GM06990 (cell line): Measurements from ENCODE around the gene KCTD21.
"Not testable (repeated sequence)": the region's sequence is repeated elsewhere in the genome, so short reads cannot be mapped to it uniquely, and the experiment has no call there.

ENCODE experiments used
- DNase-seq: peaks from one replicate; pipeline ENCODE4 v3.0.0-alpha.2; 2011; ENCODE audit not compliant: insufficient read length; ENCODE audit errors: extremely low read depth
- H3K27me3 ChIP-seq: replicated peaks from 2 replicates; pipeline ENCODE4 v1.6.0; 2011; ENCODE audit warnings: low read length; ENCODE audit not compliant: control insufficient read depth, insufficient read depth
- H3K36me3 ChIP-seq: 2 replicates; pipeline ENCODE4 v1.5.1; 2011; ENCODE audit warnings: low read length; ENCODE audit not compliant: control insufficient read depth, insufficient read depth
- H3K4me3 ChIP-seq: replicated peaks from 2 replicates; pipeline ENCODE4 v1.5.1; 2011; ENCODE audit warnings: low read depth, mild to moderate bottlenecking, control low read depth, low read length
- TF ChIP-seq, protein P1 (sequence below): IDR thresholded peaks from 2 replicates; pipeline ENCODE4 v1.5.1; 2011; ENCODE audit warnings: low read length, control low read depth, mild to moderate bottlenecking, inconsistent platforms; ENCODE audit not compliant: insufficient read depth, poor library complexity, severe bottlenecking

KCTD21 gene, protein sequence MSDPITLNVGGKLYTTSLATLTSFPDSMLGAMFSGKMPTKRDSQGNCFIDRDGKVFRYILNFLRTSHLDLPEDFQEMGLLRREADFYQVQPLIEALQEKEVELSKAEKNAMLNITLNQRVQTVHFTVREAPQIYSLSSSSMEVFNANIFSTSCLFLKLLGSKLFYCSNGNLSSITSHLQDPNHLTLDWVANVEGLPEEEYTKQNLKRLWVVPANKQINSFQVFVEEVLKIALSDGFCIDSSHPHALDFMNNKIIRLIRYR

DNA sequence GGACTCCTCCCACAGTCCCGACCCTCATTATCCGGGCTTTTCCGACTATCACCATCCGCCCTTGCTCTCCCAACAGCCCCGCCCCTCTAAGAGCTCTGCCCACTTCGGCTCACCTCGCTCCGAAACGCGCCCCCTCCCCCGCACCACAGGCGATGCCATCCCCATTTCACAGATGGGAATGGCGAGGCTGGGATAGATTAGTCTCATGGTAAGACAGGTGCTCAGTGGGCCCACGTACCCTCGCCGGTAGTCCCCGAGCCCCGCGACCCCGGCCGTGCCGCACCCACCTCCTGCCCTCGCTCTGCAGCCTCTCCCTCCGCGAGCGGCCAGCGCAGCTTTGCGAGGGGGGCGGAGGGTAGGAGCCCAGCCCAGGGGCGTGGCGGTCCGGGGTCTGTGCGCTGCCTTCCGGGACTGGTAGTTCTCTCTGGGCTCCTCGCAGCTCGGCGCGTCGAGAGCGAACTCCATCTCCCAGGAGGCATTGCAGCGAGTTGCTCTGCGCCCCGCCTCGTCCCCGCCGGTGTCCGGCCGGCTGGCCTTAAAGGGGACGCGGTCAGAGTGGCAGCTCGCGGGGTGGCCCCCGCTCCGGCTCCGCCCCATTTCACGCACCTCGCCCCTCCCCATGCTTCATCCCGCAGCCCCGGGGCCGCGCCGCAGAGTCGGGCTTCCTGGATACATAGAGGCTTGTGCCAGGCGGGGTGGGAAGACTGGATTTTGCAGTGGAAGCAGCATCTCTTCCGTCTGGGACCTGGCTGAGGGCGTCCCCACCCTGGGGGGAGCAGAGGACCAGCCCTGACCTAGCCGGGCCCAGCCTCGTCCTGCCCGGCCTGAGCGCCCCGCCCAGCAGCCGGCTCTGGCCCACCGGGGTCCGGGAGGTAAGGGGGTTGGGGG lies at the start of gene KCTD21, which contains the start of gene USP35:
TSS of gene KCTD21 (minus strand) at position 341 of the 888 bp plus-strand sequence. CDS start 14,072 bp downstream, outside the sequence.
TSS of gene USP35 (plus strand) at position 634 of the 888 bp plus-strand sequence. CDS start 7,327 bp downstream, outside the sequence.
- Histone ChIP-seq H3K27me3 (no peaks in the 10 kb centered on the region), H3K4me3 (peak within 1 kb of the TSS; percentile 92), H3K36me3 (no peaks in the 10 kb centered on the region)
- peak; percentile 96 for DNase-seq
- TF ChIP-seq, protein P1, sequence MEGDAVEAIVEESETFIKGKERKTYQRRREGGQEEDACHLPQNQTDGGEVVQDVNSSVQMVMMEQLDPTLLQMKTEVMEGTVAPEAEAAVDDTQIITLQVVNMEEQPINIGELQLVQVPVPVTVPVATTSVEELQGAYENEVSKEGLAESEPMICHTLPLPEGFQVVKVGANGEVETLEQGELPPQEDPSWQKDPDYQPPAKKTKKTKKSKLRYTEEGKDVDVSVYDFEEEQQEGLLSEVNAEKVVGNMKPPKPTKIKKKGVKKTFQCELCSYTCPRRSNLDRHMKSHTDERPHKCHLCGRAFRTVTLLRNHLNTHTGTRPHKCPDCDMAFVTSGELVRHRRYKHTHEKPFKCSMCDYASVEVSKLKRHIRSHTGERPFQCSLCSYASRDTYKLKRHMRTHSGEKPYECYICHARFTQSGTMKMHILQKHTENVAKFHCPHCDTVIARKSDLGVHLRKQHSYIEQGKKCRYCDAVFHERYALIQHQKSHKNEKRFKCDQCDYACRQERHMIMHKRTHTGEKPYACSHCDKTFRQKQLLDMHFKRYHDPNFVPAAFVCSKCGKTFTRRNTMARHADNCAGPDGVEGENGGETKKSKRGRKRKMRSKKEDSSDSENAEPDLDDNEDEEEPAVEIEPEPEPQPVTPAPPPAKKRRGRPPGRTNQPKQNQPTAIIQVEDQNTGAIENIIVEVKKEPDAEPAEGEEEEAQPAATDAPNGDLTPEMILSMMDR, result no peak

DNA sequence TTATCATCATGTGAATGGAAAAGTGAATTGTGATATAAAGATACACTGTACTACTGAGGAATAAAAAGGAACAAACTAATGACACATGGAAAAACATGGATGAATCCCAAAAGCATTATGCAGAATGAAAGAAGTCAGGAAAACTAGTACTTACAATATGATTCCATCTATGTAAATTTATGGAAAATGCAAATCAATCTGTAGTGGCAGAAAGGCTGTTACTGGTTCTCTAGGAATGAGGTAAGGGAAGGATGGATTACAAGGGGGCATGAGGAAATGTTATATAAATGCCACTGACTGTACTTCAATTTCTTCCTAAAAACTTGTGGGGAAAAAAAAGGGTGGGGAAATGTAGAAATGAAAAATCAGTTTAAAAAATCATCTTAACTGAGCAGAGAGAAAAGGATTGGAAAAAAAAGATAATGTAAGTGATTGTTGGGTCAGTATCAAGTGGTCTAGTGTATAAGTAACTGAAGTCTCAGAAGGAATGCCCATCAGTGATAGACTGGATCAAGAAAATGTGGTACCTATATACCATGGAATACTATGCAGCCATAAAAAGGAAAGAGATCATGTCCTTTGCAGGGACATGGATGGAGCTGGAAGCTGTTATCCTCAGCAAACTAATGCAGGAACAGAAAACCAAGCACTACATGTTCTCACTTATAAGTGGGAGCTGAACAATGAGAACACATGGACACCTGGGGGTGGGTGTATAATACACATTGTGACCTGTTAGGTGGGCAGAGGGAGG lies 49.0 kb upstream of the KCTD21 start:
- DNase-seq, result no peak
- Histone ChIP-seq H3K36me3 (no peaks in the 10 kb centered on the region), H3K27me3 (no peaks in the 10 kb centered on the region), H3K4me3 (no peak overlapping the region)
- TF ChIP-seq, protein P1, result no peak

DNA sequence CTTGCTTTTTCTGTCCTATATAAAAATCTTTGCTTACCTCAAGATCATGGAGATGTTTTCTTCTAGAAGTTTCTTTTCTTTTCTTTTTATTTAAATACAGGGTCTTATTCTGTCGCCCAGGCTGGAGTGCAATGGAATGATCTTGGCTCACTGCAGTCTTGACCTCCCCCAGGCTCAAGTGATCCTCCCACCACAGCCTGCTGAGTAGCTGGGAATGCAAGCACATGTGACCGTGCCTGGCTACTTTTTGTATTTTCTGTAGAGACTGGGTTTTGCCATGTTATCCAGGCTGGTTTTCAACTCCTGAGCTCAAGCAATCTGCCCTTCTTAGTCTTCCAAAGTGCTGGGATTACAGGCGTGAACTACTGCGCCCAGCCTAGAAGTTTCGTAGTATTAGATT lies 45.6 kb upstream of the KCTD21 start:
- no peaks in the 10 kb centered on the region for H3K27me3 ChIP-seq
- no peaks in the 10 kb centered on the region for H3K36me3 ChIP-seq
- DNase-seq, result no peak
- TF ChIP-seq, protein P1, result no peak
- H3K4me3 ChIP-seq, result no peak overlapping the region

DNA sequence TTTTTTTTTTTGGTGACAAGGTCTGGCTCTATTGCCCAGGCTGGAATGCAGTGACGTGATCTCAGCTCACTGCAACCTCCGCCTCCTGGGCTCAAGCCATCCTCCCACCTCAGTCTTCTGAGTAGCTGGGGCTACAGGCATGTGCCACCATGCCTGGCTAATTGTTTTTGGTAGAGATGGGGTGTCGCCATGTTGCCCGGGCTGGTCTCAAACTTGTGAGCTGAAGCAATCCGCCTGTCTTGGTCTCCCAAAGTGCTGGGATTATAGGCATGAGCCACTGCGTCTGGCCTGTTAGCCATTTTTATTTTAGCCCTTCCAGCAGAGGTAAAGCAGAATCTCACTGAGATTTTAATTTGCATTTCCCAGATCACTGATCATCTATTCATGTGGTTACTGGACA lies 44.6 kb upstream of the KCTD21 start:
- not testable (repeated sequence) for H3K27me3 ChIP-seq, H3K36me3 ChIP-seq, DNase-seq, H3K4me3 ChIP-seq

DNA sequence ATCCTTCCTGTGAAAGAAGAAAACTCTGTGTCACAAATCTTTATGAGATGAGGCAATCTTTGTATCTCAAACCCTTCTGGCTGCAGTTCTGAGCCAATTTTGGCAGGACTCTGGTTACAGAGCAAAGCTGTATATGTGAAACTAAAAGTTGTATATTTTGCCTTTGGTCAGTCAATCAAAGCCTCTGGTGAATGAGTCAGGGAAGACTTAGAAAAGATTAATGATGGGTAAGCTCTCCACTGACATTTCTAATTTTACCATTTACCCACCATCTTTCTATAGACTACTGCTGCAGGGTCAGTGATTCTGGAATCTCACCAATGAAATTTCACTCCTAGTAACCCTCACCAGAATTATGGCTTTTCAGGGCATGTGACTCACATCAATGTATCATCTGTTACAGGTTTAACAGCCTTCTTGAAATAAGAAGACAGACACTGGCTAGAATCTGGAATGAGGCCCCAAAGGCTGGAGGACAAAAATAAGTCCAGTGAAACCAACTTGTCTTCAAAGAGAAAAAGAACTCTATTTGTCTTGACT lies 43.6 kb upstream of the KCTD21 start:
- H3K27me3 ChIP-seq, result no peaks in the 10 kb centered on the region
- H3K4me3 ChIP-seq, result no peak overlapping the region
- DNase-seq, result no peak
- TF ChIP-seq, protein P1, result no peak
- no peaks in the 10 kb centered on the region for H3K36me3 ChIP-seq
